ENCODE results near the gene KITLG. TPM values are rescaled to one million over a fixed set of nuclear protein-coding genes. Genes with fewer than 3 reads are reported as not detected.

KITLG gene
- total and polyA plus RNA-seq, 2 of the 8 experiments (the other 6 are each of a cell fraction or from before 2014, with no cell fraction given), result 1.3 to 7.8 TPM

GRCh38 chr12:88546853-88547252 lies 33.4 kb downstream of the KITLG start:
- H3K79me2 ChIP-seq (ENCODE audit: control insufficient read depth in 1 of 2, insufficient read depth in 2 of 2, low read length in 2 of 2), result no peaks in the 10 kb centered on the region
- TF ChIP-seq E2F6 (IDR thresholded peaks at IDR 0.05) (no peak), SIN3A (conservative IDR thresholded peaks at IDR 0.05 in 1 of 2, IDR thresholded peaks at IDR 0.05 in 1 of 2; ENCODE audit: low read depth in 1 of 2, low read length in 2 of 2) (no peak), CTCF (IDR thresholded peaks at IDR 0.05; ENCODE audit: control extremely low read depth in 1 of 3, insufficient read depth in 1 of 3, low read depth in 1 of 3, low read length in 3 of 3) (peak in 1 of 3 experiments; percentile 2; a peak in 1 of 4 replicates), SAP30 (IDR thresholded peaks at IDR 0.05; ENCODE audit: insufficient read depth, insufficient replicate concordance, low read length) (no peak), ZNF274 (IDR thresholded peaks at IDR 0.05; ENCODE audit: borderline replicate concordance, extremely low read depth, low read length) (no peak), CHD2 (IDR thresholded peaks at IDR 0.05; ENCODE audit: low read length) (no peak), HDAC6 (IDR thresholded peaks at IDR 0.05; ENCODE audit: low read depth, low read length) (no peak), KDM5A (IDR thresholded peaks at IDR 0.05; ENCODE audit: low read length) (no peak), JUN (IDR thresholded peaks at IDR 0.05; ENCODE audit: low read depth, low read length) (no peak), FOSL1 (IDR thresholded peaks at IDR 0.05; ENCODE audit: insufficient read depth, low read depth, low read length) (no peak), CREB1 (IDR thresholded peaks at IDR 0.05) (no peak)

More at GRCh38 chr12:88546853-88547252, 33.4 kb downstream of the KITLG start:
- ChIA-PET POLR2A (ENCODE audit: partially characterized antibody) (no interaction called here), CTCF (ENCODE audit: partially characterized antibody) (no interaction called here)
- Histone ChIP-seq H4K91ac (replicated peaks; ENCODE audit: insufficient read length, low read length) (no peak overlapping the region), H3K27me3 (replicated peaks in 1 of 4; ENCODE audit: control insufficient read depth in 3 of 4, extremely low read depth in 1 of 4, insufficient read depth in 3 of 4, low read length in 3 of 4) (no peaks in the 10 kb centered on the region), H3K18ac (ENCODE audit: extremely low read depth, low read length) (no peak overlapping the region), H3K9me3 (ENCODE audit: insufficient read depth in 2 of 2, low read depth in 1 of 2, low read length in 1 of 2) (no peaks in the 10 kb centered on the region), H3K56ac (replicated peaks; ENCODE audit: insufficient read length, low read depth, low read length) (no peak overlapping the region), H3K27ac (ENCODE audit: low read depth, low read length) (no peak overlapping the region), H3K9ac (replicated peaks in 1 of 4; ENCODE audit: extremely low read depth in 1 of 4, low read depth in 3 of 4, low read length in 3 of 4) (no peak overlapping the region), H2BK15ac (ENCODE audit: low read length) (no peak overlapping the region), H4K8ac (ENCODE audit: extremely low read depth, insufficient read depth, low read length) (no peak overlapping the region), H2AK5ac (ENCODE audit: low read depth, low read length) (no peak overlapping the region), H2AFZ (ENCODE audit: low read length) (no peak overlapping the region), H3K14ac (ENCODE audit: insufficient read length) (no peak overlapping the region), H3K4me3 (ENCODE audit: extremely low read depth in 1 of 4, insufficient read depth in 2 of 4, low read depth in 3 of 4, low read length in 4 of 4) (no peak overlapping the region), H2BK120ac (replicated peaks; ENCODE audit: low read depth, low read length) (no peak overlapping the region), H2BK5ac (ENCODE audit: low read depth, low read length) (no peak overlapping the region), H3K23ac (ENCODE audit: insufficient read length) (no peak overlapping the region), H3K79me1 (ENCODE audit: low read depth, low read length) (no peaks in the 10 kb centered on the region), H4K5ac (ENCODE audit: insufficient read length, low read depth, low read length) (no peak overlapping the region), H2BK20ac (ENCODE audit: low read length) (no peak overlapping the region), H3K4me2 (ENCODE audit: insufficient read depth in 1 of 2, low read depth in 2 of 2, low read length in 2 of 2) (no peak overlapping the region), H3K4ac (replicated peaks; ENCODE audit: insufficient read length, low read depth, low read length) (no peak overlapping the region), H4K20me1 (replicated peaks in 1 of 2; ENCODE audit: control insufficient read depth in 1 of 2, insufficient read depth in 2 of 2, low read length in 2 of 2) (no peaks in the 10 kb centered on the region), H3K4me1 (replicated peaks in 1 of 4; ENCODE audit: control insufficient read depth in 3 of 4, insufficient read depth in 4 of 4, low read length in 3 of 4) (no peaks in the 10 kb centered on the region), H3K23me2 (ENCODE audit: low read depth, low read length) (no peaks in the 10 kb centered on the region), H3K36me3 (ENCODE audit: control insufficient read depth in 2 of 4, insufficient read depth in 4 of 4, low read length in 3 of 4) (no peaks in the 10 kb centered on the region), H2BK12ac (ENCODE audit: low read depth, low read length) (no peak overlapping the region)
- FAIRE-seq (no peak), DNase-seq (ENCODE audit: low read depth in 1 of 2, low spot score in 2 of 2) (no peak)
- WGBS, 2 experiments (ENCODE audit: extremely low coverage in 1 of 2, insufficient coverage in 1 of 2, insufficient read length in 1 of 2, insufficient replicate concordance in 2 of 2, low coverage in 1 of 2, low lambda C conversion rate in 2 of 2, missing lambda C conversion rate in 1 of 2), result 85% methylated on average over 2 of the region's 2 CpGs; no CpG with 5 or more reads in 1 of the 2 experiments
